GM12892 (cell line): Measurements from ENCODE around the gene MYH6.

Experiments
- POLR2A ChIP-seq: IDR thresholded peaks from 2 replicates; pipeline ENCODE4 v1.6.1; 2011; ENCODE audit warnings: low read depth, low read length, control low read depth
- POLR2AphosphoS5 ChIP-seq: IDR thresholded peaks from 2 replicates; pipeline ENCODE4 v1.6.1; 2011; ENCODE audit warnings: low read depth, low read length, control low read depth

GRCh38 chr14:23423657-23424056 lies 15.6 kb upstream of the MYH6 start:
- no peak for TF ChIP-seq POLR2A
- no peak for TF ChIP-seq POLR2AphosphoS5
